ENCODE results near the gene FLT3. TPM values are rescaled to one million over a fixed set of nuclear protein-coding genes. Genes with fewer than 3 reads are reported as not detected.
A peak's percentile ranks its signal among the peaks of the same experiment; 100 is the strongest.

FLT3 gene
- total and polyA plus RNA-seq, 3 donors from 2014 or later: 1.8 to 2.5 (median 2.4) TPM

DNA sequence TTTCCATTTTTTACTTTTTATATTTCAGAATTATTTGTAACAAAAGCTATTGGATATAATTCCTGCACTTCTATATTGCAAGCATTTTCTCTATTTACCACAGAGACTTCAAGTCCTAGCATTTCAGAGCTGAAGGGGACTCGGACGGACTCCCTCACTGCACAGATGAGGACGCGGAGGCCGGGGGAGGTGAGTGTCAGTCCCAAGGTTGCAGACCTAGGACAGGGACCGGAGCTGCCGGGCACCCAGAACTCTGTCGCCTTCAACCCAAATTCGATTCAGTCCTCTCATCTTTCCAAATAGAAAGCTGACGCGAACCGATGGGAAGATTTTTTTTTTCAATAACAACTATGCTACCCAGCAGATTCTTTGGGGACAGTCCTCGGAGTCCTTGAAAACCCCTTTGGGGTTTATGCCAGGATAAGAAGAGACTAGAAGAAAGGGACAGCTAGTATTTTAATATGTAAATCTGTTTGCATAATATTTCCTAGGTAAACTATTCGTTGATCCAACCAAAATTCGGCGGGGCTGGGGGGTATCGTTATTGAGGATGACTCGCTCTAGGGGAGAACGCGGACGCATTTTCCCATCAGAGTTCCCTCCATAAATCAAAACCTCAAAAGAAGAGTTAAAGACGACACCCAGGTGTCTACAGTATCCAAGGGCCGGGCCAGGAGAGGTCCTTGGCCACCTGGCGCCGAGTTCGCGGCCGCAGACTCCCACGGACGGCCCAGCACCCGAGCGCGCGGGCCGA, 803 bp downstream of the FLT3 start:
- H3K9me3 ChIP-seq: no peaks in the 10 kb centered on the region
- no peak overlapping the region for H3K27ac ChIP-seq
- peak overlapping the region; percentile 53 to 58 for H3K4me3 ChIP-seq
- H3K27me3 ChIP-seq: no peaks in the 10 kb centered on the region
- TF ChIP-seq CTCF (IDR thresholded peaks at IDR 0.05): no peak
- TF ChIP-seq POLR2A (IDR thresholded peaks at IDR 0.05): no peak
- H3K36me3 ChIP-seq (ENCODE audit: low read depth, missing control alignments): no peaks in the 10 kb centered on the region
- WGBS, 2 donors: 9 to 14% methylated on average over 23 to 35 of the region's 35 CpGs
- intact Hi-C loops (cut with DNase I; ENCODE audit: low total_unique reads): no loop called here
- H3K4me1 ChIP-seq: no peaks in the 10 kb centered on the region
- DNase-seq: no peak

DNA sequence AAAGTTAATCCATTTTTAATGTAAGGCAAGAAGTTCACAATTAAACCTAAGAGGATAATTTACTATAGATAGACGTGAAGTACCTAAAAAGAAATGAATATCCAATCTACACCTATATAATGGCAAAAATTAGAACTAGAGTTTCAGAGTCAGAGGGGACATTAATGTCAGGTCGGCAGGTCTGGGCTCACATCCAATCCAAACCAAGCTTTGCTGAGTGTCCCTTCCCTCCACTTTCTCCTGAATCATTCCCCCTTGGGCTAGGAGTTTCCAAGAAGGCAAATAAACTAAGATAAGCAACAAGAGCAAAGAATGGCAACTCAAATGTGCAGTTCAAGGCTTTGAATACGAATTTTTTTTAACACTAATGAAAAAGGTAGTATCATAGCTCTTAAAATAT, 2.9 kb downstream of the FLT3 start:
- Histone ChIP-seq H3K27ac (no peak overlapping the region), H3K4me3 (no peak overlapping the region), H3K27me3 (no peaks in the 10 kb centered on the region), H3K4me1 (no peaks in the 10 kb centered on the region), H3K36me3 (ENCODE audit: low read depth, missing control alignments) (no peaks in the 10 kb centered on the region), H3K9me3 (no peaks in the 10 kb centered on the region)
- no peak for DNase-seq
- no peak for TF ChIP-seq CTCF (IDR thresholded peaks at IDR 0.05)
- no peak for TF ChIP-seq POLR2A (IDR thresholded peaks at IDR 0.05)
- intact Hi-C loops (cut with DNase I; ENCODE audit: low total_unique reads): no loop called here
- 60 to 71% methylated on average over 3 of the region's 3 CpGs for WGBS, 2 donors

DNA sequence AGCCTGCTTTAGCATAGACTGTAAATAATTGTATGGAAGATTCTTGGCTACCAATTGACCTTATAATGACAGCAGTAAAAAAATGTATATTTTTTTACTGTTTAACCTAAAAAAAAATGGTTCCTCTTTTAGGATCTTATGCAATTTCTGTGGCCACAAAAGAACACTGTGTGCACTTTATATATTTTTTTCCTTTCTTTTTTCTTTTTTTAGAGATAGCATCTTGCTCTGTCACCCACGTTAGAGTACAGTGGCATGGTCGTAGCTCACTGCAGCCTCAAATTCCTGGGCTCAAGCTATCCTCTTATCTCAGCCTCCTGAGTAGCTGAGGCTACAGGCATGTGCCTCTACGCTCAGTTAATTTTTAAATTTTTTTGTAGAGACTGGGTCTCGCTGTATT, 6.1 kb downstream of the FLT3 start:
- DNase-seq: no peak
- intact Hi-C loops (cut with DNase I; ENCODE audit: low total_unique reads): no loop called here
- Histone ChIP-seq H3K9me3 (no peaks in the 10 kb centered on the region), H3K4me3 (no peak overlapping the region), H3K36me3 (ENCODE audit: low read depth, missing control alignments) (no peaks in the 10 kb centered on the region), H3K27ac (no peak overlapping the region), H3K4me1 (no peaks in the 10 kb centered on the region), H3K27me3 (no peaks in the 10 kb centered on the region)
- 72 to 73% methylated on average over 4 of the region's 4 CpGs for WGBS, 2 donors
- TF ChIP-seq POLR2A (IDR thresholded peaks at IDR 0.05) (no peak), CTCF (IDR thresholded peaks at IDR 0.05) (no peak)

DNA sequence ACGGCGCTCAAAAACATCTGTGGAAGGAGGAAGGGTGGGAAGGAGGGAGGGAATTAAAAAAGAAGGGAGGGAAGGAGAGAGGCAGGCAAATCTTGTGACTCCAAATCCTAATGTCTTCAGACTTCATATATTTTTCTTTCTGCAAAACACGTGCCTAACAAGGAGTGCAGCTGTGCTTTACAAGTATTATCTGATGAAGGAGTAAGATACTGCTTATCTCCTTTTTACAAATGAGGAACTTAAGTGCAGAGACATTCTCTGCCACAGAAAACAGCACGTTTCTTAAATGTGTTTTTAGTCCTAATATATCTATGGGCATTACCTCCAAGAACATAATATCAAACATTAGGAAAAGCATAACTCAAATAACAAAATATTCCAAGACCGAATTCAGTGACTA, 6.5 kb downstream of the FLT3 start:
- Histone ChIP-seq H3K27me3 (no peaks in the 10 kb centered on the region), H3K27ac (no peak overlapping the region), H3K4me3 (no peak overlapping the region), H3K36me3 (ENCODE audit: low read depth, missing control alignments) (no peaks in the 10 kb centered on the region), H3K4me1 (no peaks in the 10 kb centered on the region), H3K9me3 (no peaks in the 10 kb centered on the region)
- DNase-seq: no peak
- no peak for TF ChIP-seq POLR2A (IDR thresholded peaks at IDR 0.05)
- 39 to 52% methylated on average over 5 of the region's 5 CpGs for WGBS, 2 donors
- intact Hi-C loops (cut with DNase I; ENCODE audit: low total_unique reads): no loop called here

DNA sequence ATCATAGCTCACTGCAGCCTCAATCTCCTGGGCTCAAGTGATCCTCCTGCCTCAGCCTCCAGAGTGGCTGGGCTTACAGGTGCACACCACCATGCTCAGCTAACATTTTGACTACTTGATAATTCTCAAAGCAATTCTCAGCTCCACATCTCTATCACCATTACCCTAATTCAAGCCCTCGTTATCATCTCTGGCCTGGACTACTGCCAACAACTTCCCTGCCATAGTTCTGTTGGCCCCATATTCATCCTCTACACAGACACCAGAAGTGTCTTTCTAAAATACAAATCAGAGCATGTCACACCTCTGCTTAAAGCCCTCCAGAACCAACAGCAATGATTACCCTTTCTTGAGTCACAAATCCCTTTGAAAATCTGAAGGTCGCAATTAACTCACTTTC, 7.9 kb downstream of the FLT3 start:
- no peak overlapping the region for H3K4me3 ChIP-seq
- no peaks in the 10 kb centered on the region for H3K36me3 ChIP-seq (ENCODE audit: low read depth, missing control alignments)
- no peaks in the 10 kb centered on the region for H3K27me3 ChIP-seq
- TF ChIP-seq CTCF (IDR thresholded peaks at IDR 0.05): no peak
- no peak for TF ChIP-seq POLR2A (IDR thresholded peaks at IDR 0.05)
- no peaks in the 10 kb centered on the region for H3K9me3 ChIP-seq
- WGBS, 2 donors: 58 to 68% methylated on average over 2 of the region's 2 CpGs
- intact Hi-C loops (cut with DNase I; ENCODE audit: low total_unique reads): no loop called here
- H3K27ac ChIP-seq: no peak overlapping the region
- H3K4me1 ChIP-seq: no peaks in the 10 kb centered on the region
- DNase-seq: no peak

All from testis (tissue), 3 donors.